Keratinocyte (primary cell): ENCODE data around the gene DUSP8.

Experiments used
- CTCF ChIP-seq, 3 experiments: IDR thresholded peaks in 1 of 3; conservative IDR thresholded peaks in 1 of 3; optimal IDR thresholded peaks in 1 of 3; 2 replicates in 2 of 3; 3 replicates in 1 of 3; pipeline versions ENCODE3 to v1.5.1; 2011; ENCODE audit warnings: low read length in 3 of 3, mild to moderate bottlenecking in 3 of 3, moderate library complexity in 2 of 3, control low read depth in 1 of 3, inconsistent platforms in 1 of 3; ENCODE audit not compliant: insufficient read depth in 2 of 3; ENCODE audit errors: extremely low read depth in 1 of 3
- EZH2 ChIP-seq: IDR thresholded peaks from one replicate; pipeline ENCODE4 v1.6.1; 2012; ENCODE audit warnings: inconsistent platforms, mild to moderate bottlenecking, low read length, moderate library complexity

- TF ChIP-seq CTCF (optimal IDR thresholded peaks at IDR 0.05 in 1 of 3, IDR thresholded peaks at IDR 0.05 in 1 of 3, conservative IDR thresholded peaks at IDR 0.05 in 1 of 3; ENCODE audit: extremely low read depth in 1 of 3, insufficient read depth in 2 of 3, low read length in 3 of 3): no peak
- TF ChIP-seq EZH2: no peak
Observed at GRCh38 chr11:1592628-1593027, 20.6 kb upstream of the DUSP8 start.
